SU-DHL-6 (cell line): Measurements from ENCODE around the gene RPS6KA5.

Experiments
- H2AFZ ChIP-seq: fragments of 200-600 bp; sonication (generic); 2 replicates; pipeline ENCODE4 v1.6.1; 2014; ENCODE audit warnings: low read depth, mild to moderate bottlenecking, moderate library complexity, mixed read lengths, antibody characterized with exemption, low read length; ENCODE audit not compliant: severe bottlenecking
- H3F3A ChIP-seq: fragments of 200-600 bp; shearing (Covaris generic); 2 replicates; pipeline ENCODE4 v1.6.0; 2016; ENCODE audit warnings: antibody characterized with exemption, mild to moderate bottlenecking; ENCODE audit not compliant: insufficient read depth
- H3K27ac ChIP-seq: fragments of 200-600 bp; sonication (generic); 2 replicates; pipeline ENCODE4 v1.5.1; 2016; ENCODE audit warnings: low read depth, mild to moderate bottlenecking, low read length, moderate library complexity, mixed read lengths
- H3K27me3 ChIP-seq: fragments of 200-600 bp; sonication (generic), shearing (Covaris generic); 2 replicates; pipeline ENCODE4 v1.6.0; 2014; ENCODE audit warnings: mild to moderate bottlenecking, low read length
- H3K36me3 ChIP-seq: fragments of 200-600 bp; sonication (generic); 2 replicates; pipeline ENCODE4 v1.6.1; 2014; ENCODE audit warnings: mild to moderate bottlenecking, low read length, mixed read lengths
- H3K4me2 ChIP-seq: fragments of 300-600, 200-600 bp; shearing (Covaris generic), sonication (generic); 2 replicates; pipeline ENCODE4 v1.6.0; 2014; ENCODE audit warnings: low read length, low read depth, mild to moderate bottlenecking; ENCODE audit not compliant: poor library complexity, severe bottlenecking
- H3K4me3 ChIP-seq: fragments of 200-600 bp; sonication (generic); 2 replicates; pipeline ENCODE4 v1.5.1; 2014; ENCODE audit warnings: antibody characterized with exemption, low read length, mild to moderate bottlenecking, mixed read lengths; ENCODE audit not compliant: insufficient read depth, poor library complexity, severe bottlenecking
- H3K79me2 ChIP-seq: fragments of 200-600 bp; sonication (generic); 2 replicates; pipeline ENCODE4 v1.6.1; 2014; ENCODE audit warnings: mild to moderate bottlenecking, low read length, moderate library complexity; ENCODE audit not compliant: insufficient read depth
- H3K9ac ChIP-seq: fragments of 200-600 bp; sonication (generic); 2 replicates; pipeline ENCODE4 v1.7.0; 2014; ENCODE audit warnings: mild to moderate bottlenecking, low read length
- H3K9me2 ChIP-seq: fragments of 200-600 bp; sonication (generic); replicated peaks from 2 replicates; pipeline ENCODE4 v1.6.1; 2014; ENCODE audit warnings: low read length; ENCODE audit not compliant: insufficient read depth
- H3K9me3 ChIP-seq: fragments of 200-600 bp; sonication (generic); 2 replicates; pipeline ENCODE4 v1.6.1; 2014; ENCODE audit warnings: low read length, mixed read lengths; ENCODE audit not compliant: insufficient read depth
- H4K20me1 ChIP-seq: fragments of 200-600 bp; sonication (generic); 2 replicates; pipeline ENCODE4 v1.6.1; 2014; ENCODE audit warnings: low read depth, mild to moderate bottlenecking, antibody characterized with exemption, low read length, moderate library complexity, mixed read lengths
- EZH2phosphoT487 ChIP-seq: fragments of 200-600 bp; sonication (generic), shearing (Covaris generic); conservative IDR thresholded peaks from 2 replicates; pipeline ENCODE4 v1.6.1; 2018; ENCODE audit warnings: mild to moderate bottlenecking, antibody characterized with exemption, low read length, moderate library complexity, mixed read lengths
- TF ChIP-seq, protein P1 (sequence below): fragments of 200-600 bp; sonication (generic); IDR thresholded peaks from one replicate; pipeline ENCODE4 v1.5.1; 2017; ENCODE audit warnings: antibody characterized with exemption, mild to moderate bottlenecking, low read length, moderate library complexity; ENCODE audit not compliant: insufficient read depth, poor library complexity, severe bottlenecking

The RPS6KA5 gene

DNA sequence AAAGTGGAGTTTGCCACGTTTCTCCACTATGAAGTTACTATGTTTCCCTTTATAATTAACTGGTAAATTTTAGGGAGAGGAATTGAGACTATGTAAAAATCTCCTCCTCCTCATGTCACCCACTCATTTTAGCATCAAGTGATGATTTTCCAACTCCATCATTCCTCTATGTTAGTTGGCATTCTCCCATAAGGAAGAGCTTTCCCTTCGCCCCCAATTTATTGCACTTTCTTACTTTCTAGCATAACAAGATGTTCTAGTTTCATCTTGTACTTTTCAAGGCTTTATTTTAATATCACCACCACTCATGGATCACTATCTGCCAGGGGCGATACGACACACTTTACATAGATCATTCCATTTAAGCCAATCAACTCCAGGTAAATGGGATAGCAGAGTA, 97.1 kb downstream of the RPS6KA5 start:
- no peaks in the 10 kb centered on the region for H4K20me1 ChIP-seq
- no peak overlapping the region for H3K27ac ChIP-seq
- H3K4me2 ChIP-seq, result no peak overlapping the region
- no peaks in the 10 kb centered on the region for H3K36me3 ChIP-seq
- H3F3A ChIP-seq, result no peaks in the 10 kb centered on the region
- H2AFZ ChIP-seq, result no peak overlapping the region
- H3K79me2 ChIP-seq, result no peaks in the 10 kb centered on the region
- H3K9me3 ChIP-seq, result no peaks in the 10 kb centered on the region
- H3K9ac ChIP-seq, result no peak overlapping the region
- H3K9me2 ChIP-seq, result no peaks in the 10 kb centered on the region
- no peak for TF ChIP-seq EZH2phosphoT487
- TF ChIP-seq, protein P1, sequence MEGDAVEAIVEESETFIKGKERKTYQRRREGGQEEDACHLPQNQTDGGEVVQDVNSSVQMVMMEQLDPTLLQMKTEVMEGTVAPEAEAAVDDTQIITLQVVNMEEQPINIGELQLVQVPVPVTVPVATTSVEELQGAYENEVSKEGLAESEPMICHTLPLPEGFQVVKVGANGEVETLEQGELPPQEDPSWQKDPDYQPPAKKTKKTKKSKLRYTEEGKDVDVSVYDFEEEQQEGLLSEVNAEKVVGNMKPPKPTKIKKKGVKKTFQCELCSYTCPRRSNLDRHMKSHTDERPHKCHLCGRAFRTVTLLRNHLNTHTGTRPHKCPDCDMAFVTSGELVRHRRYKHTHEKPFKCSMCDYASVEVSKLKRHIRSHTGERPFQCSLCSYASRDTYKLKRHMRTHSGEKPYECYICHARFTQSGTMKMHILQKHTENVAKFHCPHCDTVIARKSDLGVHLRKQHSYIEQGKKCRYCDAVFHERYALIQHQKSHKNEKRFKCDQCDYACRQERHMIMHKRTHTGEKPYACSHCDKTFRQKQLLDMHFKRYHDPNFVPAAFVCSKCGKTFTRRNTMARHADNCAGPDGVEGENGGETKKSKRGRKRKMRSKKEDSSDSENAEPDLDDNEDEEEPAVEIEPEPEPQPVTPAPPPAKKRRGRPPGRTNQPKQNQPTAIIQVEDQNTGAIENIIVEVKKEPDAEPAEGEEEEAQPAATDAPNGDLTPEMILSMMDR, result no peak
- H3K4me3 ChIP-seq, result no peak overlapping the region
- no peaks in the 10 kb centered on the region for H3K27me3 ChIP-seq

DNA sequence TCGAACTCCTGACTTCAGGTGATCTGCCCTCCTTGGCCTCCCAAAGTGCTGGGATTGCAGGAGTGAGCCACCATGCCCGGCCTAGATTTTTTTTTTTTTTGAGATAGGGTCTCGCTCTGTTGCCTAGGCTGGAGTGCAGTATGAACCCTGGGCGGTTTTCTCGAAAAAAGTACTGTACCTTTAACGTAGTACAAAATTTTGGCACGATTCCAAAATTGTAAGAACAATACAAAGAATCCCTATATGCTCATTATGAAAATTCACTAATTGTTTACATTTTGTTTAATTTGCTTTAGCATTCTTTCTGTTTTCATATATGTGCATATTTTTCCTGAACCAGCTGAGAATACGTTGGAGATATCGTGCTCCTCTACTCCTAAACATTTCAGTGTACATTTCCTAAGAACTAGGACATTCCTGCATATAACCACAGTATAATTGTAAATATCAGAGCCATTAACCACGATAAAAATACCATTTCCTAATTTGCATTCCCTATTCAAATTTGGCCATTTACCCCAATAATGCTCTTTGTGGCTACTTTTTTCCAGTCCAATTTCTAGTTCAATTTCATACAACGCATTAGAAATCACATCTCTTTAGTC, 97.8 kb downstream of the RPS6KA5 start:
- no peak overlapping the region for H3K4me3 ChIP-seq
- no peak overlapping the region for H2AFZ ChIP-seq
- TF ChIP-seq, protein P1, result no peak
- no peak for TF ChIP-seq EZH2phosphoT487
- no peaks in the 10 kb centered on the region for H3F3A ChIP-seq
- H3K9ac ChIP-seq, result no peak overlapping the region
- no peaks in the 10 kb centered on the region for H3K36me3 ChIP-seq
- no peaks in the 10 kb centered on the region for H3K27me3 ChIP-seq
- H3K27ac ChIP-seq, result no peak overlapping the region
- no peak overlapping the region for H3K4me2 ChIP-seq
- no peaks in the 10 kb centered on the region for H4K20me1 ChIP-seq
- no peaks in the 10 kb centered on the region for H3K9me3 ChIP-seq
- no peaks in the 10 kb centered on the region for H3K9me2 ChIP-seq
- H3K79me2 ChIP-seq, result no peaks in the 10 kb centered on the region

GRCh38 chr14:90960818-90961217, 99.6 kb downstream of the RPS6KA5 start:
- Histone ChIP-seq H3K4me3 (no peak overlapping the region), H3K9me2 (no peaks in the 10 kb centered on the region), H3K4me2 (no peak overlapping the region), H3K9me3 (peaks cover 7% of the 10 kb centered on the region; the same call in 1 of the 2 replicates), H4K20me1 (no peaks in the 10 kb centered on the region), H3K36me3 (0 out of 2 replicates have a peak, but pooled peaks cover 7% of the 10 kb centered on the region), H3K27me3 (no peaks in the 10 kb centered on the region), H3K79me2 (no peaks in the 10 kb centered on the region), H3K27ac (no peak overlapping the region), H2AFZ (no peak overlapping the region), H3K9ac (no peak overlapping the region), H3F3A (no peaks in the 10 kb centered on the region)
- TF ChIP-seq EZH2phosphoT487, result no peak
- TF ChIP-seq, protein P1, result no peak
